Measurements from ENCODE around the gene TGFBR3.

DNA sequence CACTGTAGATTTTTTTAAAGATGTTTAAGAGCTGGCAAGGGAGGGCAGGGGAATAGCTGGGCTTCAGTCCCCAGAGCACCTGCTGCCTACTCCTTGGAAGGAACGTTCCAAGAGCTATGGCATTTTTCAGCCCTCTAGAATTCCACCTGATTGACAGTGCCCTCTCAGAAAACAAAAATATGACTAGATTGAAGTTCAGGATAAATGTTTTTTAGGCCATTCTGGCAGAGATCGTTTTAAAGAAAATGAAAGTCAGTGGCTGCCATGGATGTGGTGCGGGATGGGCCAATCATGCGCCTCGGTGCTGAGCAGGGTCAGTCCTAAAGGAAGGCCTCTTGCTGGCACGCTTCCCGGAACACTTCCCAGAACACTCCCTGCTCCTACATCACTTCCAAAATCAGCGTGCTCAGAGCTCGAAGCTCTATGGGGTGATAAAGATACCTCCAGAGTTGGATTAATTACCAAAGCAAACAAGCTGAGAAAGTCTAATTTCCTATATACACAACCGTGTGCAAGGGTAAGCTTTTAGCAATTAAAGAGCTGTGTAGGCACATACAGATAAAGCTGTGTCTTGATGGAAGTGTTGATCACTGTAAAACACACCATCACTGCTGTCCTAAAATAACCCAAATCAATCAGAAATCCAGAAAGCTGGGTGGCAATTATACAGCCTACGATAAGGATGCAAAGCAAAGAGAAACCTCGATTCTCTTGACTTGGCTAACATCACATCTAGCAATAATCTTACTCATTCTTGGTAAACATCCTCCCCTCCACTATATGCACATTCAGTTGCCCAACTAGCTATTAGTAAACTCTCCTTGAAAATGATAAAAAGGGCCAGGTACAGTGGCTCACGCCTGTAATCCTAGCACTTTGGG, 34.6 kb downstream of the TGFBR3 start:
- TF ChIP-seq, protein P1, sequence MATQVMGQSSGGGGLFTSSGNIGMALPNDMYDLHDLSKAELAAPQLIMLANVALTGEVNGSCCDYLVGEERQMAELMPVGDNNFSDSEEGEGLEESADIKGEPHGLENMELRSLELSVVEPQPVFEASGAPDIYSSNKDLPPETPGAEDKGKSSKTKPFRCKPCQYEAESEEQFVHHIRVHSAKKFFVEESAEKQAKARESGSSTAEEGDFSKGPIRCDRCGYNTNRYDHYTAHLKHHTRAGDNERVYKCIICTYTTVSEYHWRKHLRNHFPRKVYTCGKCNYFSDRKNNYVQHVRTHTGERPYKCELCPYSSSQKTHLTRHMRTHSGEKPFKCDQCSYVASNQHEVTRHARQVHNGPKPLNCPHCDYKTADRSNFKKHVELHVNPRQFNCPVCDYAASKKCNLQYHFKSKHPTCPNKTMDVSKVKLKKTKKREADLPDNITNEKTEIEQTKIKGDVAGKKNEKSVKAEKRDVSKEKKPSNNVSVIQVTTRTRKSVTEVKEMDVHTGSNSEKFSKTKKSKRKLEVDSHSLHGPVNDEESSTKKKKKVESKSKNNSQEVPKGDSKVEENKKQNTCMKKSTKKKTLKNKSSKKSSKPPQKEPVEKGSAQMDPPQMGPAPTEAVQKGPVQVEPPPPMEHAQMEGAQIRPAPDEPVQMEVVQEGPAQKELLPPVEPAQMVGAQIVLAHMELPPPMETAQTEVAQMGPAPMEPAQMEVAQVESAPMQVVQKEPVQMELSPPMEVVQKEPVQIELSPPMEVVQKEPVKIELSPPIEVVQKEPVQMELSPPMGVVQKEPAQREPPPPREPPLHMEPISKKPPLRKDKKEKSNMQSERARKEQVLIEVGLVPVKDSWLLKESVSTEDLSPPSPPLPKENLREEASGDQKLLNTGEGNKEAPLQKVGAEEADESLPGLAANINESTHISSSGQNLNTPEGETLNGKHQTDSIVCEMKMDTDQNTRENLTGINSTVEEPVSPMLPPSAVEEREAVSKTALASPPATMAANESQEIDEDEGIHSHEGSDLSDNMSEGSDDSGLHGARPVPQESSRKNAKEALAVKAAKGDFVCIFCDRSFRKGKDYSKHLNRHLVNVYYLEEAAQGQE (IDR thresholded peaks at IDR 0.05; ENCODE audit: insufficient read depth in 1 of 2, low read depth in 2 of 2, low read length in 1 of 2) = no peak
- TF ChIP-seq, protein P2, sequence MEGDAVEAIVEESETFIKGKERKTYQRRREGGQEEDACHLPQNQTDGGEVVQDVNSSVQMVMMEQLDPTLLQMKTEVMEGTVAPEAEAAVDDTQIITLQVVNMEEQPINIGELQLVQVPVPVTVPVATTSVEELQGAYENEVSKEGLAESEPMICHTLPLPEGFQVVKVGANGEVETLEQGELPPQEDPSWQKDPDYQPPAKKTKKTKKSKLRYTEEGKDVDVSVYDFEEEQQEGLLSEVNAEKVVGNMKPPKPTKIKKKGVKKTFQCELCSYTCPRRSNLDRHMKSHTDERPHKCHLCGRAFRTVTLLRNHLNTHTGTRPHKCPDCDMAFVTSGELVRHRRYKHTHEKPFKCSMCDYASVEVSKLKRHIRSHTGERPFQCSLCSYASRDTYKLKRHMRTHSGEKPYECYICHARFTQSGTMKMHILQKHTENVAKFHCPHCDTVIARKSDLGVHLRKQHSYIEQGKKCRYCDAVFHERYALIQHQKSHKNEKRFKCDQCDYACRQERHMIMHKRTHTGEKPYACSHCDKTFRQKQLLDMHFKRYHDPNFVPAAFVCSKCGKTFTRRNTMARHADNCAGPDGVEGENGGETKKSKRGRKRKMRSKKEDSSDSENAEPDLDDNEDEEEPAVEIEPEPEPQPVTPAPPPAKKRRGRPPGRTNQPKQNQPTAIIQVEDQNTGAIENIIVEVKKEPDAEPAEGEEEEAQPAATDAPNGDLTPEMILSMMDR (IDR thresholded peaks at IDR 0.05) = no peak
- no peak for TF ChIP-seq SIN3A (IDR thresholded peaks at IDR 0.05; ENCODE audit: borderline replicate concordance, insufficient read depth, low read depth, low read length)

All from Panc1 (cell line).